Vagina (tissue), 2 donors: ENCODE data around the gene GLO1.

Source experiments
- POLR2A ChIP-seq, 2 donors: fragments of 450-650 bp; IDR thresholded peaks; one replicate each; pipeline ENCODE4 v1.6.1; 2017; ENCODE audit warnings: antibody characterized with exemption in 2 of 2, mild to moderate bottlenecking in 2 of 2, moderate library complexity in 2 of 2
- POLR2AphosphoS5 ChIP-seq, 2 donors: sonication (generic); formaldehyde crosslinking; IDR thresholded peaks; one replicate each; pipeline ENCODE4 v1.9.0; 2017; ENCODE audit warnings: antibody characterized with exemption in 2 of 2, mild to moderate bottlenecking in 2 of 2, low read depth in 1 of 2; ENCODE audit not compliant: insufficient read depth in 1 of 2
- TF ChIP-seq, protein P1 (sequence below), 3 experiments: fragments of 450-650 bp in 2 of 3; fragments of 200-600 bp in 1 of 3; sonication (generic) in 1 of 3; IDR thresholded peaks; one replicate each; pipeline ENCODE4 v1.5.1; 2017 to 2019; ENCODE audit warnings: antibody characterized with exemption in 3 of 3, mild to moderate bottlenecking in 2 of 3, moderate library complexity in 2 of 3

DNA sequence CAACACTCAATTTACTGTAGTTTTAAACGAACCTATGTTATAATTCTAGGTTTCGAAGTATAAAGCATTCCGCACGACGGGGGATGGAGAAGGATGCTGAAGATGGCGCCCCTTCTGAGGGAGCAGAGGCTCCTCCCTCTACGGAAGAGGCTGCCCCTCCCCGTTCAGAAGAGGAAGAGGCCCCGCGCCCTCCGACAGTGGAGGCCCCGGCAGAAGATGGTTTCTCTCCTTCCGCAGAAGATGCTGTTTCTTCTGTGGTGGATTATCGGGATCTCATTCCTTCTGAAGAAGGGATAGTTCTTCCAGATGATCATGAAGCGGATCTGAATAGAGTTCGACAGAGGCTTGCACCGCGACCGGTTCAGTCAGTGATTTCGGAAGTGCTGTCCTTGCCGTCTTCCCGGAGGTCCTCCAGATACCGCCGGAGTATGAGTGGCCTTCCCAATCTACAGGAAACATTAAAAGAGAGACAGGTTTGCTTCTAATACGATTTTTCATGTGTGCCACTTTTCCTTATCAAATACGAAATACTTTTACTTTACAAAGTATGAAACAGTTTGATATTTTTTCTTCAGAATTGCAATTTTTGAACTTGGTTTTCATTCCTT, 19.9 kb upstream of the GLO1 start:
- TF ChIP-seq, protein P1, sequence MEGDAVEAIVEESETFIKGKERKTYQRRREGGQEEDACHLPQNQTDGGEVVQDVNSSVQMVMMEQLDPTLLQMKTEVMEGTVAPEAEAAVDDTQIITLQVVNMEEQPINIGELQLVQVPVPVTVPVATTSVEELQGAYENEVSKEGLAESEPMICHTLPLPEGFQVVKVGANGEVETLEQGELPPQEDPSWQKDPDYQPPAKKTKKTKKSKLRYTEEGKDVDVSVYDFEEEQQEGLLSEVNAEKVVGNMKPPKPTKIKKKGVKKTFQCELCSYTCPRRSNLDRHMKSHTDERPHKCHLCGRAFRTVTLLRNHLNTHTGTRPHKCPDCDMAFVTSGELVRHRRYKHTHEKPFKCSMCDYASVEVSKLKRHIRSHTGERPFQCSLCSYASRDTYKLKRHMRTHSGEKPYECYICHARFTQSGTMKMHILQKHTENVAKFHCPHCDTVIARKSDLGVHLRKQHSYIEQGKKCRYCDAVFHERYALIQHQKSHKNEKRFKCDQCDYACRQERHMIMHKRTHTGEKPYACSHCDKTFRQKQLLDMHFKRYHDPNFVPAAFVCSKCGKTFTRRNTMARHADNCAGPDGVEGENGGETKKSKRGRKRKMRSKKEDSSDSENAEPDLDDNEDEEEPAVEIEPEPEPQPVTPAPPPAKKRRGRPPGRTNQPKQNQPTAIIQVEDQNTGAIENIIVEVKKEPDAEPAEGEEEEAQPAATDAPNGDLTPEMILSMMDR (IDR thresholded peaks at IDR 0.05) = no peak
- TF ChIP-seq POLR2AphosphoS5 (IDR thresholded peaks at IDR 0.05; ENCODE audit: insufficient read depth in 1 of 2, low read depth in 1 of 2) (no peak), POLR2A (IDR thresholded peaks at IDR 0.05) (no peak)
